GM23338 (cell line): ENCODE data around the gene SCOC. TPM values are rescaled to one million over a fixed set of nuclear protein-coding genes. Genes with fewer than 3 reads are reported as not detected.

Experiments used
- ATAC-seq: fragments of 200-7000 bp; cut with Tn5 transposase; 3 replicates; pipeline ENCODE4 v1.9.1; 2020
- DNase-seq: peaks from one replicate; pipeline ENCODE4 v3.0.0-alpha.2; 2015; ENCODE audit warnings: low spot score
- H2AFZ ChIP-seq: fragments of 200-600 bp; sonication (generic); 2 replicates; pipeline ENCODE4 v1.8.0; 2016; ENCODE audit warnings: antibody characterized with exemption, mild to moderate bottlenecking, moderate library complexity
- H3F3A ChIP-seq: fragments of 200-600 bp; sonication (generic); replicated peaks from 2 replicates; pipeline ENCODE4 v1.8.0; 2017; ENCODE audit warnings: antibody characterized with exemption, mixed run types, low read depth
- H3K27ac ChIP-seq: fragments of 200-600 bp; sonication (generic); 2 replicates; pipeline ENCODE4 v1.6.1; 2016; ENCODE audit warnings: low read depth
- H3K27me3 ChIP-seq: fragments of 200-600 bp; sonication (generic); 2 replicates; pipeline ENCODE4 v1.8.0; 2016; ENCODE audit warnings: mild to moderate bottlenecking, mixed run types, moderate library complexity; ENCODE audit not compliant: insufficient read depth
- H3K36me3 ChIP-seq: fragments of 200-600 bp; sonication (generic); 2 replicates; pipeline ENCODE4 v1.8.0; 2016; ENCODE audit warnings: mild to moderate bottlenecking; ENCODE audit not compliant: insufficient read depth
- H3K4me1 ChIP-seq: fragments of 200-600 bp; sonication (generic); 2 replicates; pipeline ENCODE4 v1.8.0; 2016; ENCODE audit warnings: mild to moderate bottlenecking, moderate library complexity; ENCODE audit not compliant: insufficient read depth
- H3K4me2 ChIP-seq: fragments of 200-600 bp; sonication (generic); 2 replicates; pipeline ENCODE4 v1.7.1; 2017; ENCODE audit warnings: mixed run types
- H3K4me3 ChIP-seq: fragments of 200-600 bp; sonication (generic); 2 replicates; pipeline ENCODE4 v1.6.1; 2016; ENCODE audit warnings: mixed run types
- H3K79me2 ChIP-seq: fragments of 200-600 bp; sonication (generic); replicated peaks from 2 replicates; pipeline ENCODE4 v1.8.0; 2017; ENCODE audit warnings: mild to moderate bottlenecking; ENCODE audit not compliant: insufficient read depth
- H3K9me2 ChIP-seq: fragments of 200-600 bp; sonication (generic); 2 replicates; pipeline ENCODE4 v1.8.0; 2017; ENCODE audit not compliant: insufficient read depth
- H4K20me1 ChIP-seq: fragments of 200-600 bp; sonication (generic); replicated peaks from 2 replicates; pipeline ENCODE4 v1.8.0; 2017; ENCODE audit warnings: mild to moderate bottlenecking; ENCODE audit not compliant: insufficient read depth
- H3K27ac Mint-ChIP-seq: 2 replicates; pipeline ENCODE4 v1.8.0; 2020; ENCODE audit warnings: inconsistent platforms, mild to moderate bottlenecking, moderate library complexity, mixed read lengths
- H3K27me3 Mint-ChIP-seq: 3 replicates; pipeline ENCODE4 v1.8.0; 2022; ENCODE audit warnings: low read depth, mild to moderate bottlenecking, moderate library complexity, mixed read lengths, inconsistent platforms; ENCODE audit not compliant: insufficient read depth, poor library complexity
- H3K36me3 Mint-ChIP-seq: 3 replicates; pipeline ENCODE4 v1.8.0; 2021; ENCODE audit warnings: low read depth, mild to moderate bottlenecking, inconsistent platforms, moderate library complexity, mixed read lengths
- H3K4me1 Mint-ChIP-seq: 3 replicates; pipeline ENCODE4 v1.8.0; 2020; ENCODE audit warnings: mild to moderate bottlenecking, inconsistent platforms, mixed read lengths
- H3K4me3 Mint-ChIP-seq: 3 replicates; pipeline ENCODE4 v1.8.0; 2021; ENCODE audit warnings: moderate library complexity, mild to moderate bottlenecking, inconsistent platforms, mixed read lengths
- H3K9me3 Mint-ChIP-seq: 3 replicates; pipeline ENCODE4 v1.8.0; 2020; ENCODE audit warnings: moderate library complexity, mild to moderate bottlenecking, inconsistent platforms, mixed read lengths
- ETS1 ChIP-seq: IDR thresholded peaks from 2 replicates; pipeline ENCODE4 v1.6.1; 2016; ENCODE audit warnings: antibody characterized with exemption
- JUNB ChIP-seq: IDR thresholded peaks from one replicate; pipeline ENCODE4 v1.6.1; 2016; ENCODE audit warnings: antibody characterized with exemption; ENCODE audit not compliant: unreplicated experiment
- POLR2AphosphoS5 ChIP-seq: IDR thresholded peaks from 2 replicates; pipeline ENCODE4 v1.6.1; 2016; ENCODE audit warnings: antibody characterized with exemption, low read depth
- polyA plus RNA-seq: library from polyadenylated mRNA; unstranded; fragments of >200 nt; fragmentation: Nextera tagmentation; extraction: Ambion mirVana; gene quantifications from 2 replicates; pipeline ENCODE4 v1.2.1, GENCODE V29; 2016
- total RNA-seq: library from RNA; depleted of rRNA; stranded (reverse); fragments of >200 nt; shearing (Covaris generic); gene quantifications from 2 replicates; pipeline ENCODE4 v1.2.3, GENCODE V29; 2014
- TF ChIP-seq, protein P1 (sequence below): fragments of 250-450 bp; sonication (Bioruptor Pico); IDR thresholded peaks from 2 replicates; pipeline ENCODE4 v1.5.0; 2020; ENCODE audit warnings: mild to moderate bottlenecking, moderate library complexity

The SCOC gene
- total and polyA plus RNA-seq, 2 experiments from 2014 or later, result 47.2 to 59.5 TPM

GRCh38 chr4:140333523-140333922 is 39.9 kb upstream of the SCOC start (continued):
- TF ChIP-seq, protein P1, sequence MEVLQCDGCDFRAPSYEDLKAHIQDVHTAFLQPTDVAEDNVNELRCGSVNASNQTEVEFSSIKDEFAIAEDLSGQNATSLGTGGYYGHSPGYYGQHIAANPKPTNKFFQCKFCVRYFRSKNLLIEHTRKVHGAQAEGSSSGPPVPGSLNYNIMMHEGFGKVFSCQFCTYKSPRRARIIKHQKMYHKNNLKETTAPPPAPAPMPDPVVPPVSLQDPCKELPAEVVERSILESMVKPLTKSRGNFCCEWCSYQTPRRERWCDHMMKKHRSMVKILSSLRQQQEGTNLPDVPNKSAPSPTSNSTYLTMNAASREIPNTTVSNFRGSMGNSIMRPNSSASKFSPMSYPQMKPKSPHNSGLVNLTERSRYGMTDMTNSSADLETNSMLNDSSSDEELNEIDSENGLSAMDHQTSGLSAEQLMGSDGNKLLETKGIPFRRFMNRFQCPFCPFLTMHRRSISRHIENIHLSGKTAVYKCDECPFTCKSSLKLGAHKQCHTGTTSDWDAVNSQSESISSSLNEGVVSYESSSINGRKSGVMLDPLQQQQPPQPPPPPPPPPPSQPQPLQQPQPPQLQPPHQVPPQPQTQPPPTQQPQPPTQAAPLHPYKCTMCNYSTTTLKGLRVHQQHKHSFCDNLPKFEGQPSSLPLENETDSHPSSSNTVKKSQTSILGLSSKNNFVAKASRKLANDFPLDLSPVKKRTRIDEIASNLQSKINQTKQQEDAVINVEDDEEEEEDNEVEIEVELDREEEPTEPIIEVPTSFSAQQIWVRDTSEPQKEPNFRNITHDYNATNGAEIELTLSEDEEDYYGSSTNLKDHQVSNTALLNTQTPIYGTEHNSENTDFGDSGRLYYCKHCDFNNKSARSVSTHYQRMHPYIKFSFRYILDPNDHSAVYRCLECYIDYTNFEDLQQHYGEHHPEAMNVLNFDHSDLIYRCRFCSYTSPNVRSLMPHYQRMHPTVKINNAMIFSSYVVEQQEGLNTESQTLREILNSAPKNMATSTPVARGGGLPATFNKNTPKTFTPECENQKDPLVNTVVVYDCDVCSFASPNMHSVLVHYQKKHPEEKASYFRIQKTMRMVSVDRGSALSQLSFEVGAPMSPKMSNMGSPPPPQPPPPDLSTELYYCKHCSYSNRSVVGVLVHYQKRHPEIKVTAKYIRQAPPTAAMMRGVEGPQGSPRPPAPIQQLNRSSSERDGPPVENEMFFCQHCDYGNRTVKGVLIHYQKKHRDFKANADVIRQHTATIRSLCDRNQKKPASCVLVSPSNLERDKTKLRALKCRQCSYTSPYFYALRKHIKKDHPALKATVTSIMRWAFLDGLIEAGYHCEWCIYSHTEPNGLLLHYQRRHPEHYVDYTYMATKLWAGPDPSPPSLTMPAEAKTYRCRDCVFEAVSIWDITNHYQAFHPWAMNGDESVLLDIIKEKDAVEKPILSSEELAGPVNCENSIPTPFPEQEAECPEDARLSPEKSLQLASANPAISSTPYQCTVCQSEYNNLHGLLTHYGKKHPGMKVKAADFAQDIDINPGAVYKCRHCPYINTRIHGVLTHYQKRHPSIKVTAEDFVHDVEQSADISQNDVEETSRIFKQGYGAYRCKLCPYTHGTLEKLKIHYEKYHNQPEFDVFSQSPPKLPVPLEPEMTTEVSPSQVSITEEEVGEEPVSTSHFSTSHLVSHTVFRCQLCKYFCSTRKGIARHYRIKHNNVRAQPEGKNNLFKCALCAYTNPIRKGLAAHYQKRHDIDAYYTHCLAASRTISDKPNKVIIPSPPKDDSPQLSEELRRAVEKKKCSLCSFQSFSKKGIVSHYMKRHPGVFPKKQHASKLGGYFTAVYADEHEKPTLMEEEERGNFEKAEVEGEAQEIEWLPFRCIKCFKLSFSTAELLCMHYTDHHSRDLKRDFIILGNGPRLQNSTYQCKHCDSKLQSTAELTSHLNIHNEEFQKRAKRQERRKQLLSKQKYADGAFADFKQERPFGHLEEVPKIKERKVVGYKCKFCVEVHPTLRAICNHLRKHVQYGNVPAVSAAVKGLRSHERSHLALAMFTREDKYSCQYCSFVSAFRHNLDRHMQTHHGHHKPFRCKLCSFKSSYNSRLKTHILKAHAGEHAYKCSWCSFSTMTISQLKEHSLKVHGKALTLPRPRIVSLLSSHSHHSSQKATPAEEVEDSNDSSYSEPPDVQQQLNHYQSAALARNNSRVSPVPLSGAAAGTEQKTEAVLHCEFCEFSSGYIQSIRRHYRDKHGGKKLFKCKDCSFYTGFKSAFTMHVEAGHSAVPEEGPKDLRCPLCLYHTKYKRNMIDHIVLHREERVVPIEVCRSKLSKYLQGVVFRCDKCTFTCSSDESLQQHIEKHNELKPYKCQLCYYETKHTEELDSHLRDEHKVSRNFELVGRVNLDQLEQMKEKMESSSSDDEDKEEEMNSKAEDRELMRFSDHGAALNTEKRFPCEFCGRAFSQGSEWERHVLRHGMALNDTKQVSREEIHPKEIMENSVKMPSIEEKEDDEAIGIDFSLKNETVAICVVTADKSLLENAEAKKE, result no peak
- TF ChIP-seq ETS1 (no peak), JUNB (no peak)

DNA sequence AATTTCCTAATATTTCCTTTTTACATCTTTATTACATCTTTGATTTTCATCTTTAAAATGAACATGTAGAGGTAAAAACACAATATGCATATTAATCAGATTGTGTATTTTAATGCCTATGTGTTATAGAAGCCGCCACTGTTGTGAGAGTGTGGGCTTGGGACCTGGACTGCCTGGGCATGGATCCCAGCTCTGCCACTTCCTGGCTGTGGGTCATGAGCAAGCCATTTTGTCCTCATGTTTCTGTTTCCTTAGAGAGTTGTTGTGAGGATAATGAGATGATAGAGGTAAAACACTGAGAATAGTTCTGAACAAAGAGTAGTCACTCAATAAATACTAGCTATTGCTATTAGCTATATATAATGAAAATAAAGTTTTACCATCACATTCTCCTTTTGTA is 38.4 kb upstream of the SCOC start:
- H3F3A ChIP-seq, result no peaks in the 10 kb centered on the region
- ATAC-seq (no peak), DNase-seq (no peak)
- H3K36me3 ChIP-seq, result no peaks in the 10 kb centered on the region
- TF ChIP-seq POLR2AphosphoS5, result no peak
- no peak overlapping the region for H3K4me2 ChIP-seq
- Mint-ChIP-seq H3K4me1 (no peaks in the 10 kb centered on the region; the same call in 2 of the 3 replicates), H3K36me3 (no peaks in the 10 kb centered on the region; the same call in 2 of the 3 replicates), H3K27me3 (no peaks in the 10 kb centered on the region), H3K27ac (no peak overlapping the region), H3K9me3 (peaks cover 7% of the 10 kb centered on the region; the same call in 2 of the 3 replicates), H3K4me3 (no peak overlapping the region)
- no peaks in the 10 kb centered on the region for H3K79me2 ChIP-seq
- no peak overlapping the region for H2AFZ ChIP-seq
- no peaks in the 10 kb centered on the region for H3K4me1 ChIP-seq
- H3K27ac ChIP-seq, result no peak overlapping the region
- no peaks in the 10 kb centered on the region for H4K20me1 ChIP-seq
- no peaks in the 10 kb centered on the region for H3K27me3 ChIP-seq
- no peaks in the 10 kb centered on the region for H3K9me2 ChIP-seq
- no peak overlapping the region for H3K4me3 ChIP-seq
